Loucy (cell line): Measurements from ENCODE around the gene RBBP5.

ENCODE experiments used
- H2AFZ ChIP-seq: fragments of 200-600 bp; sonication (generic); 2 replicates; pipeline ENCODE4 v1.6.0; 2016; ENCODE audit warnings: antibody characterized with exemption, mild to moderate bottlenecking, low read length, moderate library complexity
- H3F3A ChIP-seq: fragments of 200-600 bp; 2 replicates; pipeline ENCODE4 v1.6.0; 2016; ENCODE audit warnings: antibody characterized with exemption, low read depth, mild to moderate bottlenecking
- H3K27me3 ChIP-seq: fragments of 200-600 bp; sonication (generic); 2 replicates; pipeline ENCODE4 v1.6.1; 2014; ENCODE audit warnings: low read length, mild to moderate bottlenecking; ENCODE audit not compliant: insufficient read depth, poor library complexity, severe bottlenecking
- H3K36me3 ChIP-seq: fragments of 200-600 bp; sonication (generic); 2 replicates; pipeline ENCODE4 v1.6.1; 2016; ENCODE audit warnings: low read length; ENCODE audit not compliant: insufficient read depth
- H3K4me1 ChIP-seq: fragments of 200-600 bp; sonication (generic); 2 replicates; pipeline ENCODE4 v1.5.1; 2014; ENCODE audit warnings: low read length, mild to moderate bottlenecking; ENCODE audit not compliant: insufficient read depth, poor library complexity, severe bottlenecking
- H3K4me2 ChIP-seq: fragments of 200-600 bp; sonication (generic); 2 replicates; pipeline ENCODE4 v1.6.0; 2014; ENCODE audit warnings: antibody characterized with exemption, low read length, low read depth, mild to moderate bottlenecking; ENCODE audit not compliant: poor library complexity, severe bottlenecking
- H3K4me3 ChIP-seq: fragments of 200-600 bp; sonication (generic); 2 replicates; pipeline ENCODE4 v1.5.1; 2014; ENCODE audit warnings: low read length, mild to moderate bottlenecking, mixed read lengths; ENCODE audit not compliant: poor library complexity, severe bottlenecking
- H3K79me2 ChIP-seq: fragments of 200-600 bp; sonication (generic); 2 replicates; pipeline ENCODE4 v1.6.1; 2014; ENCODE audit warnings: low read length; ENCODE audit not compliant: insufficient read depth
- H3K9ac ChIP-seq: fragments of 200-600 bp; sonication (generic); 2 replicates; pipeline ENCODE4 v1.6.0; 2014; ENCODE audit warnings: mild to moderate bottlenecking, low read depth, low read length, moderate library complexity; ENCODE audit not compliant: poor library complexity, severe bottlenecking
- H3K9me2 ChIP-seq: fragments of 200-600 bp; sonication (generic); replicated peaks from 2 replicates; pipeline ENCODE4 v1.6.1; 2016; ENCODE audit warnings: low read depth, low read length, mixed read lengths
- H3K9me3 ChIP-seq: fragments of 200-600 bp; sonication (generic); 2 replicates; pipeline ENCODE4 v1.6.1; 2014; ENCODE audit warnings: mild to moderate bottlenecking, antibody characterized with exemption, low read length, low read depth; ENCODE audit not compliant: insufficient read depth
- H4K20me1 ChIP-seq: fragments of 200-600 bp; sonication (generic); 2 replicates; pipeline ENCODE4 v1.6.0; 2014; ENCODE audit warnings: antibody characterized with exemption, low read length, mild to moderate bottlenecking; ENCODE audit not compliant: insufficient read depth, poor library complexity, severe bottlenecking
- CTCF ChIP-seq: fragments of 200-600 bp; sonication (generic); conservative IDR thresholded peaks from 2 replicates; pipeline ENCODE4 v1.5.1; 2014; ENCODE audit warnings: mild to moderate bottlenecking, antibody characterized with exemption, low read length
- EZH2phosphoT487 ChIP-seq: fragments of 200-600 bp; IDR thresholded peaks from 2 replicates; pipeline ENCODE4 v1.6.1; 2018; ENCODE audit warnings: antibody characterized with exemption, mild to moderate bottlenecking, moderate library complexity, borderline replicate concordance

RBBP5 gene

GRCh38 chr1:205064741-205065316, 56.9 kb downstream of the RBBP5 start:
- no peaks in the 10 kb centered on the region for H4K20me1 ChIP-seq
- no peak overlapping the region for H3K4me3 ChIP-seq
- H3K27me3 ChIP-seq, result no peaks in the 10 kb centered on the region
- H3K4me1 ChIP-seq, result peaks cover 3% of the 10 kb centered on the region
- no peak overlapping the region for H3K4me2 ChIP-seq
- no peaks in the 10 kb centered on the region for H3F3A ChIP-seq
- no peaks in the 10 kb centered on the region for H3K36me3 ChIP-seq
- H3K9ac ChIP-seq, result no peak overlapping the region
- no peaks in the 10 kb centered on the region for H3K79me2 ChIP-seq
- TF ChIP-seq CTCF (no peak), EZH2phosphoT487 (no peak)
- no peaks in the 10 kb centered on the region for H3K9me2 ChIP-seq
- no peaks in the 10 kb centered on the region for H3K9me3 ChIP-seq
- H2AFZ ChIP-seq, result no peak overlapping the region

DNA sequence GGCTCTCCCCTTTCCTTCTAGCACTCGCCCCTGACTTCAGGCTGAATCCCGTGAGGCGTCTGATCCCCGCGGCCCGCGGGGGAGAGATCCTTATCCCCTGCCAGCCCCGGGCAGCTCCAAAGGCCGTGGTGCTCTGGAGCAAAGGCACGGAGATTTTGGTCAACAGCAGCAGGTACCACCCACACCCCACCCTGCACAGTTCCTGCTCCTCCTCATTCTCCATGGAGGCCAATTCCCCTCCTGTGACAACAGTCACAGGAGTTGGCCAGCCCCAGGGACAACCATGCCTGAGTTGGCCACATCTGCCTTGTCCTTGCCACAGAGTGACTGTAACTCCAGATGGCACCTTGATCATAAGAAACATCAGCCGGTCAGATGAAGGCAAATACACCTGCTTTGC, 57.5 kb downstream of the RBBP5 start:
- H3F3A ChIP-seq, result no peaks in the 10 kb centered on the region
- no peaks in the 10 kb centered on the region for H3K79me2 ChIP-seq
- H3K4me3 ChIP-seq, result no peak overlapping the region
- no peaks in the 10 kb centered on the region for H3K9me3 ChIP-seq
- no peaks in the 10 kb centered on the region for H3K9me2 ChIP-seq
- no peak overlapping the region for H2AFZ ChIP-seq
- H3K9ac ChIP-seq, result no peak overlapping the region
- H4K20me1 ChIP-seq, result no peaks in the 10 kb centered on the region
- H3K4me2 ChIP-seq, result no peak overlapping the region
- peaks cover 3% of the 10 kb centered on the region for H3K4me1 ChIP-seq
- no peaks in the 10 kb centered on the region for H3K36me3 ChIP-seq
- no peaks in the 10 kb centered on the region for H3K27me3 ChIP-seq
- no peak for TF ChIP-seq EZH2phosphoT487
- no peak for TF ChIP-seq CTCF

GRCh38 chr1:205062895-205063294, 58.9 kb downstream of the RBBP5 start:
- Histone ChIP-seq H2AFZ (no peak overlapping the region), H3K9me3 (no peaks in the 10 kb centered on the region), H3F3A (no peaks in the 10 kb centered on the region), H3K79me2 (no peaks in the 10 kb centered on the region), H3K9me2 (no peaks in the 10 kb centered on the region), H3K9ac (no peak overlapping the region), H4K20me1 (no peaks in the 10 kb centered on the region), H3K27me3 (no peaks in the 10 kb centered on the region), H3K4me1 (peaks cover 3% of the 10 kb centered on the region), H3K4me2 (no peak overlapping the region), H3K36me3 (no peaks in the 10 kb centered on the region), H3K4me3 (no peak overlapping the region)
- no peak for TF ChIP-seq EZH2phosphoT487
- TF ChIP-seq CTCF, result no peak
